ENCODE data around the gene NDRG4. TPM values are rescaled to one million over a fixed set of nuclear protein-coding genes. Genes with fewer than 3 reads are reported as not detected.
A peak's percentile ranks its signal among the peaks of the same experiment; 100 is the strongest.

The NDRG4 gene
- total RNA-seq, 1 donor from 2014 or later, result 150 TPM

- Histone ChIP-seq H3K4me1 (peaks cover 3 to 13% of the 10 kb centered on the region in 2 donors), H3K36me3 (no peaks in the 10 kb centered on the region), H3K4me3 (peak overlapping the region; percentile 30 to 54), H3K27ac (no peak overlapping the region), H3K27me3 (no peaks in the 10 kb centered on the region), H3K9me3 (no peaks in the 10 kb centered on the region)
- DNase-seq (ENCODE audit: low spot score in 2 of 2), result no peak
- TF ChIP-seq, protein P1, sequence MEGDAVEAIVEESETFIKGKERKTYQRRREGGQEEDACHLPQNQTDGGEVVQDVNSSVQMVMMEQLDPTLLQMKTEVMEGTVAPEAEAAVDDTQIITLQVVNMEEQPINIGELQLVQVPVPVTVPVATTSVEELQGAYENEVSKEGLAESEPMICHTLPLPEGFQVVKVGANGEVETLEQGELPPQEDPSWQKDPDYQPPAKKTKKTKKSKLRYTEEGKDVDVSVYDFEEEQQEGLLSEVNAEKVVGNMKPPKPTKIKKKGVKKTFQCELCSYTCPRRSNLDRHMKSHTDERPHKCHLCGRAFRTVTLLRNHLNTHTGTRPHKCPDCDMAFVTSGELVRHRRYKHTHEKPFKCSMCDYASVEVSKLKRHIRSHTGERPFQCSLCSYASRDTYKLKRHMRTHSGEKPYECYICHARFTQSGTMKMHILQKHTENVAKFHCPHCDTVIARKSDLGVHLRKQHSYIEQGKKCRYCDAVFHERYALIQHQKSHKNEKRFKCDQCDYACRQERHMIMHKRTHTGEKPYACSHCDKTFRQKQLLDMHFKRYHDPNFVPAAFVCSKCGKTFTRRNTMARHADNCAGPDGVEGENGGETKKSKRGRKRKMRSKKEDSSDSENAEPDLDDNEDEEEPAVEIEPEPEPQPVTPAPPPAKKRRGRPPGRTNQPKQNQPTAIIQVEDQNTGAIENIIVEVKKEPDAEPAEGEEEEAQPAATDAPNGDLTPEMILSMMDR (IDR thresholded peaks at IDR 0.05), result no peak
- intact Hi-C loops (cut with DNase I), result no loop called here
These were observed 693 bp downstream of the NDRG4 start for GRCh38 chr16:58500430-58501241.

GRCh38 chr16:58501242-58502131 lies 1.5 kb downstream of the NDRG4 start:
- no peaks in the 10 kb centered on the region for H3K27me3 ChIP-seq
- no peaks in the 10 kb centered on the region for H3K9me3 ChIP-seq
- TF ChIP-seq, protein P1 (IDR thresholded peaks at IDR 0.05), result no peak
- H3K27ac ChIP-seq, result no peak overlapping the region
- H3K4me3 ChIP-seq, result peak overlapping the region; percentile 30 to 54
- peaks cover 3 to 13% of the 10 kb centered on the region in 2 donors for H3K4me1 ChIP-seq
- no peaks in the 10 kb centered on the region for H3K36me3 ChIP-seq
- no peak for DNase-seq (ENCODE audit: low spot score in 2 of 2)
- intact Hi-C loops (cut with DNase I), result no loop called here

- intact Hi-C loops (cut with DNase I), result no loop called here
- no peaks in the 10 kb centered on the region for H3K27me3 ChIP-seq
- no peak overlapping the region for H3K4me3 ChIP-seq
- H3K36me3 ChIP-seq, result no peaks in the 10 kb centered on the region
- H3K4me1 ChIP-seq, result peaks cover 3 to 13% of the 10 kb centered on the region in 2 donors
- no peak for DNase-seq (ENCODE audit: low spot score in 2 of 2)
- no peaks in the 10 kb centered on the region for H3K9me3 ChIP-seq
- H3K27ac ChIP-seq, result no peak overlapping the region
- TF ChIP-seq, protein P1 (IDR thresholded peaks at IDR 0.05), result no peak
These were observed 2.4 kb downstream of the NDRG4 start for GRCh38 chr16:58502217-58502921.

DNA sequence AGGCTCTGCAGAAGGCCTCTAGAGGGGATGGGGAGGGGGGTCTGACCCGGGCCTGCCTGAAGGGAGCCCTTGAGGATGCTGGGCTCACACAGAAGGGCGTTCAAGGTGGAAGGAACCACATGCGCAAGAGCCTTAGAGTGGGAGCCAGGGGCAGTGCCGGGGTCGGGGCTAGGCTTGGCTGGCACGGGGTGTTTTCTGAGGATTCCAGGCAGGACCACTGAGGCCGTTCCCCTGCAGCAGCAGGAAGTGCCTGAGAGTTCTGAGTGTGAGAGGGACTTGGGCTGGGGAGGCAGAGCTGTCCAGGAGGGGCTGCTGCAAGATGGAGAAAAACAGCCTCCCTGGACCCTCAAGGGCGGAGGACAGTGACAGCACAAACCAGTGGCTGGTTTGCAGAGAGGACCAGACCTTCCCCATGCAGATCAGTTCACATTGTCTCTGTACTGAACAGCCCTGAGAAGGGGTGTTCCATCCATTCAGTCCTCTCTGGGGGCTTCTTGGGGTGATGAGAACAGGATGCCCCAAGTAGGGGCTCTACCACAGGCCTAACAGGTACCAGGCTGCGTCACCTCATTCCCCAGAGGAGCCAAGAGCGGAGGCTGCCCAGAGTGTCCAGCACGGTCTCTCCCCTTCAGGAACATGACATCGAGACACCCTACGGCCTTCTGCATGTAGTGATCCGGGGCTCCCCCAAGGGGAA lies 3.4 kb downstream of the NDRG4 start:
- intact Hi-C loops (cut with DNase I), result no loop called here
- no peaks in the 10 kb centered on the region for H3K27me3 ChIP-seq

More for the DNA sequence above, 3.4 kb downstream of the NDRG4 start:
- Histone ChIP-seq H3K36me3 (no peaks in the 10 kb centered on the region), H3K9me3 (no peaks in the 10 kb centered on the region), H3K4me3 (no peak overlapping the region), H3K27ac (no peak overlapping the region), H3K4me1 (peaks cover 3 to 13% of the 10 kb centered on the region in 2 donors)
- DNase-seq (ENCODE audit: low spot score in 2 of 2), result no peak
- TF ChIP-seq, protein P1 (IDR thresholded peaks at IDR 0.05), result no peak
